BJ (cell line): ENCODE measurements around the gene TEKT5. TPM values are rescaled to one million over a fixed set of nuclear protein-coding genes. Genes with fewer than 3 reads are reported as not detected.

ENCODE experiments used
- CTCF ChIA-PET: fragments of 350-600 bp; formaldehyde crosslinking; extraction: SDS; loops from one replicate; lab custom pipeline; 2021; ENCODE audit warnings: antibody characterized with exemption, inconsistent platforms; lab: Yijun Ruan, JAX
- POLR2A ChIA-PET: fragments of 300-600 bp; sonication (Branson Sonifier 250); formaldehyde crosslinking; extraction: SDS; loops from one replicate; lab custom pipeline; 2021; ENCODE audit warnings: antibody characterized with exemption; lab: Charles Lee
- DNase-seq: peaks from one replicate; pipeline ENCODE4 v3.0.0-alpha.2; 2011; ENCODE audit warnings: low read depth
- H3K27me3 ChIP-seq: 2 replicates; pipeline ENCODE4 v1.6.0; 2011; ENCODE audit warnings: low read length; ENCODE audit not compliant: control insufficient read depth, insufficient read depth
- H3K36me3 ChIP-seq: 2 replicates; pipeline ENCODE4 v1.5.1; 2011; ENCODE audit warnings: low read length; ENCODE audit not compliant: control insufficient read depth, insufficient read depth
- H3K4me3 ChIP-seq: 2 replicates; pipeline ENCODE4 v1.5.1; 2011; ENCODE audit warnings: low read depth, mild to moderate bottlenecking, control low read depth, low read length
- CTCF ChIP-seq: IDR thresholded peaks from 2 replicates; pipeline ENCODE4 v1.5.1; 2011; ENCODE audit warnings: low read depth, mild to moderate bottlenecking, control low read depth, inconsistent platforms, low read length, moderate library complexity; ENCODE audit not compliant: insufficient read depth
- polyA plus RNA-seq: library from polyadenylated mRNA; depleted of rRNA; stranded (reverse); fragments of >200 nt; gene quantifications from 2 replicates; pipeline ENCODE4 v1.2.3, GENCODE V29; 2011

TEKT5 gene
- polyA plus RNA-seq, 1 experiment: not detected

DNA sequence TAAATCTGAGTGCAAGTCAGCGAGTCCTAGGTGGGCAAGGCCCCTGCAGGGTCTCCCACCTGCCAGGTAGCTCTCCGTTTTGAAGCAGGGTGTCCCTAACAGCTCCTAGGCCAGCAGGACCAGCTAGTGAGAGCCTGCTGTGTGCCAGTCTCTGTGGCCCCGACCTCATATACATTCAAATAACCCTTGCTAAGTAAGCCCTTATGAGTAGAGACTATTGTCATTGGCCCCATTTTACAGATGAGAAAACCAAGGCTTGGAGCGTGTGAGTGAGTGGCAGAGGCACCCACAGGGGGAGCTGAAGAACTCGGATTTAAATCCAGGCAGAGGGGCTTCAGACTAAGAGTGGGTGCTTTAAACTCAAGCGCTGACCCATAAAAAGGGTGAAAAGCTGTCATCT is 74.6 kb downstream of the TEKT5 start:
- POLR2A ChIA-PET: no interaction called here
- Histone ChIP-seq H3K27me3 (no peaks in the 10 kb centered on the region), H3K4me3 (no peak overlapping the region), H3K36me3 (no peaks in the 10 kb centered on the region)
- no peak for DNase-seq
- CTCF ChIA-PET: interaction anchor here (1.7 kb wide), 1 partner anchor 19 kb away, joined by 3 read pairs; no protein-coding TSS in a partner anchor
- no peak for TF ChIP-seq CTCF

- no peak for DNase-seq
- Histone ChIP-seq H3K36me3 (no peaks in the 10 kb centered on the region), H3K4me3 (no peak overlapping the region), H3K27me3 (no peaks in the 10 kb centered on the region)
- ChIA-PET POLR2A (no interaction called here), CTCF (no interaction called here)
- TF ChIP-seq CTCF: no peak
Measured at GRCh38 chr16:10619271-10619849, 75.4 kb downstream of the TEKT5 start.

- ChIA-PET CTCF (no interaction called here), POLR2A (no interaction called here)
- H3K36me3 ChIP-seq: no peaks in the 10 kb centered on the region
Measured at GRCh38 chr16:10618710-10619209, 76.0 kb downstream of the TEKT5 start.

GRCh38 chr16:10617662-10618420 is 76.9 kb downstream of the TEKT5 start:
- ChIA-PET POLR2A (no interaction called here), CTCF (no interaction called here)
- no peak for DNase-seq
- Histone ChIP-seq H3K27me3 (no peaks in the 10 kb centered on the region), H3K36me3 (no peaks in the 10 kb centered on the region), H3K4me3 (no peak overlapping the region)
- TF ChIP-seq CTCF: no peak

More at GRCh38 chr16:10618710-10619209, 76.0 kb downstream of the TEKT5 start:
- no peak for TF ChIP-seq CTCF
- no peak overlapping the region for H3K4me3 ChIP-seq
- no peaks in the 10 kb centered on the region for H3K27me3 ChIP-seq
- no peak for DNase-seq
